Left hindlimb (tissue), 1 donor: ENCODE results near the gene XK.

Experiments
- DNase-seq: peaks from one replicate; pipeline ENCODE4 v3.0.0-alpha.2; 2018

Gene XK

DNA sequence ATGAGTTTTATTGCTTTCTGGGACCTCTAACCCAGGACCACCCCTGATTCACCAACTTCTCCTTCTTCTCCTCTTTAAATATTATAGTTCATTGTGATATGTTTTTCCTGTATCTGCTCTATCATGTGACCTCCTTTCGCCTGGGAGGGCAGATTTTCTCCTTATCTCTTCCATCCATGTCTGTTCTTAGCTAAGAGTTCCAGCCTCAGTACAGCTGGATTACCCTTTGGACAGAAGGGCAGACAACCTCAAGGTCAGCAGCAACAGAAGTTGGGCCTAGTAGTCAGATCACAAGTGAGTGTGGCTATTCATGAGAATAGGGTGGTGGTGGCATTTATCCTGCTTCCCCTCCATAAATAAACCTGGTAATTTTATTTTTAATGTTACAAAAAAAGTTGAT is 5.7 kb upstream of the XK start:
- DNase-seq: no peak

DNA sequence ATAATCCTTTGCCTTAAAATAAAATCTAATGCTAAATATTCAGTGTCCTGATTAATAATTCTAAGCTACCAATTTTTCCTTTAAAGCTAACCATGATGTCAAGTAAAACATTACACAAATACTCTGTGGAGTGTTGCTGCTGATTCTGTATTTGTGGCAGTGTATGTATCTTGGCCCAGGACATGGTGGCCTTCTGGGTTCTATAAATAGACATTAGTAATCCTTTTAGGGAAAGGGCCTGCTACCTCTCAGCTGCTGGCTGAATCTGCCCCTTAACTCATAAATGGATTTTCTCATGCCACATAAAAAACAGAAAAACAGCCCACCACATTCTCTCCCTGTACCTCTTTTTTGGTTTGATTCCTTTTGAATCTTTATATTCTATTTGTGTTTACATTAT is 1.2 kb upstream of the XK start:
- DNase-seq: no peak

DNA sequence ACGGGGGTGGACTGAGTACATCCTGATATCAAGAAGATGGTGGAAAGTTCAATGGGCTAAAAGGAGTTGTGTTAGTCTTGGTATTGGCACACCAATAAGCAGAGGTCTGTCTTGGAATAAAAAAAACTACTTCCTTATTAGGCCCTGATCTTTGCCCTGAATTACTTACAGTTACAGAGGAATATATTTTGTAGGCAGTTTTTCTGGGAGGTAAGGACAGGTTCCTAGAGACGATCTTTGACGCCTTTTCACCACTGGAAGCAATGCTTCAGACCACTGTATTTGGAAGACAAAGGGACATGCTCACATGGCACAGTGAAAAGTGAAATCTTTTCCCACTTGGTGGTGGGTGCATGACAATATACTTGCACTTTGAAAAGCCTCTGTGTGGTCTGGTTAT is 618 bp upstream of the XK start:
- no peak for DNase-seq

DNA sequence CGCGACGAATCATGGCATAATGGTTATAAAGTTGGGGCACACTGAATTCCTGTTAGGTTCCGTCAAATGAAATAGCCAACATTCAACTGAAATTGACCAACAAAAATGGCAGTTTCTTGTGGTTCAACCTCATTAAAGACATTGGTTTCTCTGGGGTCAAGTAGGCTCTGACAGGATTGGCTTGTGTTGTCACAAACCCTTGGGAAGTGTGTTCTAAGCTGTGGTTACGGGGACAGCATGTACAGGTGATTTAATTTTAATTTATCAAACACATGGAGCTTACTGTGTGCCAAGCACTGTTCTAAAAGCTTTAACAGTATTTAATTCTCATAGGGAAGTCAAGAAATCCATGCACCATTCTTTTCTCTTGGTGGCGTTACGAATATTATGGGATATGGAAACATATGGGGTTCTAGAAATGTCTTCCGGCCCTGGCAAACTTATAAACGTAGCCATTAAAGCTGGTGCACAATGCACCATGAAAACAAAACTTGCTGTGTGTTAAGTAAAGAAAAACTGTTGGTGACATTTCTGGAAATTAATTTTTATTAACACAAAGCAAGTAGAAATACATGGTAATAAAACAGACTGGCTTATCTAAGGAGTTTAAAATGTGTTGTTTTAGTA is 891 bp downstream of the XK start:
- no peak for DNase-seq

DNA sequence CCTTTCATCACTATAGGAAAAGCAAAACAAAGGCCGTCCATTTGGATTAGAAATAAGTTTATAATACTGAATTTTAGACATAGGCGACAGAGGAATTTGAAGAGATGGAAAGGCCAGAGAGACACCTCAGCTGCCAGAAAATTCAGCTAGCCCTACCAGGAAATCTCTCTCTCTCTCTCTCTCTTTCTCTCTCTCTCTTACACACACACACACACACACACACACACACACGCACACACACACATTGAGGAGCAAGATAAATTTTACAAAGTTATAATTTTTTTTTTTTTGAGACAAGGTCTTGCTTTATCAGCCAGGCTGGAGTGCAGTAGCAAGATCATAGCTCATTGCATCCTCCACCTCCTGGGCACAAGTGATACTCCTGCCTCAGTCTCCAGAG is 1.4 kb downstream of the XK start:
- DNase-seq: no peak

DNA sequence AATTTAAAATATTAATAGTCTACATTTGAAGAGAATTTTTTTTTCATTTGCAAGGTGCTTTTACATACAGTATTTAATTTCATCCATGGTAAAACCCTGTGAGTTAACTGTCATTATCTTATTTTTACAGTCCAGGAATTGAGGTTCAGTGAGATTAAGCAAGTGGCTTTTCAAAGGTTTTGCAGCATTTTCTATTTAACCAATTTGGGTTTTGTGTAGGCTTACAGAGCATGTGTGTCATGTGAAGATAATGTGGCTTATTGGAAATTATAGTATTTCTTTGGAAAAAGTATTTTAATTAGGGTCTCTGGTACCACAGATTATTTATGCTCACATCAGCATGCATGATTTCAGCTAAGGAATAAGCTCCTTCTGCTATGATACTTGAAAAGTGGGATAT is 4.5 kb downstream of the XK start:
- DNase-seq: no peak

DNA sequence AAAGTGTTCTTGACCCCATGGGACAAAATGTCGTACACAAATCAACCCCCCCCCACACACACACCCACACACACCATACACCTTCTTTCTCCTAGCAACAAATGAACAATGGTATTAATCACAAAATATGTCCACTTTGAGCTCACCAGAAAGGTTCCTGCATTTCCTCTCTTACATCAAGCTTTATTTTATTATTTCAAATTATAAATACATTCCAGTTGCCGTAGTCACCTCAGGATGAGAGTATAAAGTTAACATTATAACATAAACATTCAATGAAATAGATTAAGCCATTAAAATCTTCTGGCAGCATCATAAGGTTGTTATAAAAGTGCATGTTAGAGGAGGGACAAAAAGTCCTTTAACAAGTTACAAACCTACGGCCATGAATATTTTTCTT is 7.3 kb downstream of the XK start:
- DNase-seq: no peak

DNA sequence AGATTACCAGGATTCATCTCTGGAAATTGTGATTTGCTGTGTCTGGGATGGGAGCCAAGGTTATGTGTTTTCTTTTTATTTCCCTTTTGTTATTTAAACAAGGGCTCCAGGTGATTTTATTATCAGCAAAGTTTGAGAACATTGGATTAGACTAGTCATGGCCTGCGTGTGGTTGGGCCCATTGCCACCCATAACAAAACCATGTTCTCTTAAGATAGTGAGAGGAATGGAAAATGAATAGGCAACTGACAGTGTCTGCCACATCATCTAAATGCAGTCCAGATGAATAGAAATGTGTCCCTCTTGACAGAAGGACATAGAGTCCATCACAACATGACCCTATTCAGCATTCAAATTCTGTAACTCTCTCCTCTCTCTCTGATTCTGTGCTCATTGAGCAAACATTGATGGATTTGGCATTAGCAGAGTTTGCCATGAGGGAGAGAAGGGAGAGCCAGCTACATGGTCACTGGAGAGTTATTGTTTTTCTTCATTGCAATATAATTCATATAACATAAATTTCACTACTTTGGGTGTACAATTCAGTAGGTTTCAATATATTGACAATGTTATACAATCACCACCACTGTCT is 11.7 kb downstream of the XK start:
- DNase-seq: no peak

DNA sequence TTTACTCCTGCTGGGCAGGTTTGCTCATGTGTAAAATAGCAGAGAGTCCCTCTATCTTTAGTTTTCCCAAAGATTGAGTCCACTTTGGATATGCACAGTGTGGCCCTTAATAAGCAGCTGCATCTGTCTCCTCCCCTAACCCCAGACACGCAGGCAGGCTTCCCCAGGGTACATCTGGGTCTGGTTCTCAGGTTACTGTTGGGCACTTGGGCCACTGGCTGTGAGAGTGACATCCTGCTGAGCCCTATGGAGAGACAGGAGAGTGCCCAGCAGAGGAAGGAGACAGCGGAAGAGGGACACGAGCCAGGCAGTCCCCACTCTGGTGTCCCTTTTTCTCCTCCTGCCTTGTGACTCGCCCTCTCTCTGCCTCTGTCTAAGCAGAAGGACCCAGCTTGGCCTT is 16.0 kb downstream of the XK start:
- no peak for DNase-seq

DNA sequence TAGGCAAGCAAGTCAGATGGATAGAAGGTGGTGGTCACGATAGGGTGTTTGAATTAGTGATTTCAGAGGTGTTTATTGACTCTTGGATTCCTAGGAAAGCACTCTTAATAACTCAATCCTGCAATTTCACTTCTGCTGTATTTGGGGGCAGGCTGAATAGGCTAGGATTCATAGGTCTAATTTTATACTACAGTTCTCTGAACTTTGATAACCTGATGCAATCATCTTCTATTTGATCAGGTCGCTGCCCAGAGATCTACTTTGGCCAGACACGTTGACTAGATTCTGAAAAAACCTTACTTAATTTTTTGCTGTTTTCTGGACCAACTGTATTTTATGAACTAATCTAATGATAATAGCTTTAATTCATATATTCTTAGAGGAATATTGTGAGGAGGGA is 26.4 kb downstream of the XK start:
- no peak for DNase-seq

DNA sequence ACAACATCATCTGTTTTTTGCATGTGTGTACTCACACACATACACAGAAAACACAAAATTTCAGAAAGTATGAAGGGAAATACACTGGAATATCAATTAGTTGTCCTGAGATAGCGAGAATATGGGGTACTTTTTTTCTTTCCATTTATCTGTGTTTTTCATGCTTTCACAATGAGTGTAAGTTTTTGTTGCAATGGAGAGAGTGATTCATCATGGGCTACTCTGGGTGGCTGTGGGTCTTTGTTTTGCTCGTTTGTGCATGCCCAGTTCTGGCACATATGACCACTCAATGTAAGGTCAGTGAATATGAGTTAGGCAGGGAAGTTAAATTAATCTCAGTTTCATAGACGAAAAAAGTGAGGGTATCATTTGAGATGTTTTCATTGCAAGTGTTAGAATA is 26.9 kb downstream of the XK start:
- DNase-seq: no peak

DNA sequence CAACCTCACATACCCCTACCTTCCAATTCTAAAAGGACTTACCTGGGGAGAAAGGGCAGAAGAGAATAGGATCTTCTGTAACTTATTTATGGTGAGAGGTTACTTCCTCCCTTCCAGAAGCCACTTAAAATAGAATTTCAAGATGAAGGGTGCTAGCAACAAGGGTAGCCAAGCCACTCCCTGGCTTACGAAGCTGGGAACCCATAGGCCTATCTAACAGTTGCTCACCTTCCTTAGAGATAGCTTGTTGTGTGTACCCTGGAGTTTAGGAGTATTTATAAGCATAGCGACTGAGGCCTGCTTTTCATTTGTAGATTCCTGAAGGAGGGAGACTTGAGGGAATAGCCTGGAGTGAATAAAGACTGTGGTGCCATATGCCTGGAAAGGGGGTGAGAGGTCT is 28.9 kb downstream of the XK start:
- DNase-seq: no peak

DNA sequence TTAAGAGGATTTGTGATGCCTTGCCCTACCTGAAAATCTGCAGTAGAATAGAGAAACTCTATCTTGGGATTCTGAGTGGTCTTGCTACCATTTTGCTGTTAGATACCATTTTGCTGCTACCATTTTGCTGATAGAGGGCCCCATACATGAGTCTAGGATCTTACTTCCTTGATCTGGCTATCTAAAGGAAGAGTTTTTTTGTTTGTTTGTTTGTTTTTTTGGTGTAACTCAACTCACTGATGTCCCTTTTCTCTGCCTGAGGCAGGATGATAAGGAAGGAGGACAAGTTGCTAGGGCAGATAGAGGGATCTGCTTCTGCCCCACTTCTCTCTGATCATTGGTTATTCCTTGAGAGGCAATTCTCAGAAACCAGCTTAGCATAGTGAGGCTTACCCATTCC is 31.0 kb downstream of the XK start:
- no peak for DNase-seq

DNA sequence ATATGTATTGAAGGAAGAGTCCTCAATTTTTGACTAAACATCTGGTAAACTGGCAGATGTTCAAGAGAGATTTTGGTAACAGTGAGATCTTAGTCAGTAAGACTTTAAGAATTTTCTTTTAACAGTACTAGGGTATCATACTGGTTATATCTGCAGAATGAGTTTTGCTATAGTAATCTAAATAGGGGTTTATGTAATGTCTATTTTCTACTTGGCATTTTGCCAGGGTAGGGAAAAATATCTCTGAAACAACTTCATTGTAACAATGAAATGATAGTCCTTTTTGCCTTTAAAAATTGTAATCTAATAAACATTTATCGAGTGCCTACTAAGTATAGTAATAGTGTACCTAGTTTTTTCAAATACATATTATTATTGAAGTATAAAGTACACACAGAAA is 32.1 kb downstream of the XK start:
- no peak for DNase-seq

DNA sequence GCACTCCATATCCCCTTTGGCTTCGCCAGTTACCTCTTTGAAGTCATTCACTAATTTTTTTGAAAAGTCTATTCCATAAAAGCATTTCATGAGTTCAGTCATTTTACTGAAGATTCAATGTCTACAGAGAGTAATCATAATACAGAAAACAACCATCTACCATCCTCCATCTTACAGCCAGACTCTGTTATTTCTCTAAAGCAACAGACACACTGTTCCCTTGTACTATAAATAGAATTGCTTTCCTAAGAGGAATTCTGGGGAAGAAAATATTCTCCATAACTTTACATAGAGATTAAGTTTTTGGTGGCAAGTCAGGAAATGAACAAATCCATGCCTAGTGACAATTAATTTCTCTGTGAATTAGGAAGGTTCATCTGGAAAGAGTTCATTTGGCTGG is 37.0 kb downstream of the XK start:
- DNase-seq: no peak

DNA sequence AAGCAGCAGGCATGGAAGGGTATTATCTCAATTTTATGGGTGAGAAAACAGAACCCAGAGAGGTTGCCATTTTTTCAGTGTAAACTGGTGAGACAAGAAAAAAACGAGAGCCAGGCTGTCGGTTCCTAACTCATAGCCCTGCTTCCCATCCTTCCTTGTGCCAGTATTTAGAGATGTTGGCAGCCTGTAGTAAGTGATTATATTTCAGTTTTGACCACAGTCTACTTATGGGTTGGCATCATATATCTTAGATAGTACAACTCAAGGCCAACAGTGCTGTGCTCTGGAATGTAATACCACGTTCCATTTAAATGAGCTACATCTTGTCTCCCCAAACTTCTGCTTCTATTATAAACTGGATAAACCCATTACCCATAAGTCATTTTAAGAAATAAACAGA is 40.8 kb downstream of the XK start:
- no peak for DNase-seq

DNA sequence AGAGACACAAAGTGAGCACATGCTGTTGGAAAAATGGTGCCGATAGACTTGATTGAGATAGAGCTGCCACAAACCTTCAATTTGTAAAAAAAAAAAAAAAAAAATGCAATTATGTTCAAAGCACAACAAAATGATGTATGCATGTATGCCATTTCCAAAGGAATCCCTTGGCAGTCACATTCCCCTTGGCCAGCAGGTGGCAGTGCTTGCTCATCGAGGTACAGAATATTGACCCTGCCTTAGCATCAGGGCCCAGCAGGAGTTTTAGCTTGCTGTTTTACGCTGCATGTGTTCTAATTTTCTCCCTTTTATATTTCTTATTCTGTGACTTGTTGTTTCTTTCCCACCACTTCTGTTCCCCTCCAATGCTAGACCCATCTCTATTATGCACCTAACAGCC is 59.8 kb downstream of the XK start:
- peak; percentile 57 for DNase-seq

DNA sequence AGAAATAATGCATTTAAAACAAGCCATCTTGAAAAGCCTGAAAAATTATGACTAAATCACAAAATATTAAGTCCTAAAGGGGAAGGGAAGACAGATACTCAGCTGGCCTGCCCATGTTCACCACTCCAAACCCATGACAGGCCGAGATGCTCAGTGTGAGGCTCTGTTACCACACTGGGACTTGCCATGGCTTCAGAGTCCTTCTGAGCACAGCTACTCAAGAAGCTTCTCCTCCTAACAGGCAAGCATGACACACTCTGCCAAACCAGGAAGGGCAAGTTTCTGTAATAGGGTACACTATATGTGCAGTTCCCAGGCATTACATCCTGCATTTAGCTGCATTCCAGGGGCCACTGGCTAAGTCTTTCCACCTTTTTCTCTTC is 60.2 kb downstream of the XK start:
- no peak for DNase-seq

DNA sequence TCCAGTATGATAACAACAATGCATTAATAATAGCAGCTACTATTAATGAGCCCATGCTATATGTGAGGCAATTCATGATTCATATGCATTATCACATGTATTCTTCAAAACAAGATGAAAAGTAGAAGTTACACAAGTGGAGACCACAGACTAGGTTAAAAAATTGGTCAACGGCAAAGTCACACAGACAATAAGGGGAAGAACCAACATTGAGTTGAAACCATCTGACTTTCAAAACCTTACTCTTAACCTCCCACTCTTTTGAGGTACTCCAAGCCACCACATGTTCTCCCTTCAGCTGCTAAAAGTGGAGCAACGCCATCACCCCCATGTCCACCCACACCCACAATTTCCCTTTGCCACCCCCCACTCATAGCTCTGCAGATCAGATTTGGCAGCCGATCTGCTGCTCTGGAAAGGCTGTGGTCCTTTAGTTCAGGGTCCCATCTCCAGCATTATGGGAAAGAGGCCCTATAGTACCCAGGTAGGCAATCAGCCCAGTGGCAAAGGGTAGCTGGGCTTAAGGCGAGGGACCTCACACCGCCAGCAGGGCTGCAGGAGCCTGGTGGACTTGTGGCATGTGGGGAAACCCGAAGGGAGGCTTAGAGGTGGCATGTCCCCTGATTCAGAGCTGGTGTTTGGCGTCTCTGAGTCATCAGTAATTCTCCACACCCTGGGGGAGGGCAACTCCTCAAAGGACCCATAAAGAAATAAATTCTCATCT is 60.8 kb downstream of the XK start:
- DNase-seq: no peak

DNA sequence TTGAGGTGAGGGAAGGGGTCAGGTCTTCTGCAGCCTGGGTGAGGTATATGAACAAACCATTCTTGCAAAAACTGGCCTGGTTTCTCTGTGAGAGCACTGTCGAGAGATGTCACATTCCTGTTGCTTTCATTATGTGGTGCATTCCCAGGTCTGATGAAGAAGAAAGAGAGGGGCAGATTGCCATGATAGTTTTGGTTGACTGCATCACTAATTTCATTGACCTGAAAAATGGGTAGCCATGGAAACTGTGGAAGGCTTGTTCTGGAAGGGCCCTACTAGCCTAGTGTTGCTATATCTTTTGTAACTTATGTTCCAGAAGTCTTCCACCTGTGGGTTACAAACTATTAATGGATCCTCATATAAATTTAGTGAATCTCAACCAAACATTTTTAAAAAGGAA is 61.4 kb downstream of the XK start:
- no peak for DNase-seq

DNA sequence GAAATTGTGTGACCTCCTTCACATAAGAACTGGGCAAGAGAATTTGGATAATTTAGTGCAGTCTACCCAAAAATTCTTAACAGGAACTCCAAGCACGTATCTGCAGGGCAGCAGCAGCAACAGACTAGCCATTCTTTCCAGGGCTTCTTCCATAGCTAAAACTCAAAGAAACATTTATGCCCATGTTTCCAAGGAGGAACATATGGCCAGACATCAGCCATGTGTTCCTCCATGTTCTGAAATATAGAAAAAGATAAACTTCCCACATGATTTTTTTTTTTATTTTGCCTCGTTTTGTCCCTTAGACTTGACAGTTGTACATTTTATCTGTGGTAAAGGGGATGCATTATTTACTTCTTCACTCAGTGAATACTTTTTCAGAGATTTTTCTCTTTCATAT is 66.7 kb downstream of the XK start:
- no peak for DNase-seq

DNA sequence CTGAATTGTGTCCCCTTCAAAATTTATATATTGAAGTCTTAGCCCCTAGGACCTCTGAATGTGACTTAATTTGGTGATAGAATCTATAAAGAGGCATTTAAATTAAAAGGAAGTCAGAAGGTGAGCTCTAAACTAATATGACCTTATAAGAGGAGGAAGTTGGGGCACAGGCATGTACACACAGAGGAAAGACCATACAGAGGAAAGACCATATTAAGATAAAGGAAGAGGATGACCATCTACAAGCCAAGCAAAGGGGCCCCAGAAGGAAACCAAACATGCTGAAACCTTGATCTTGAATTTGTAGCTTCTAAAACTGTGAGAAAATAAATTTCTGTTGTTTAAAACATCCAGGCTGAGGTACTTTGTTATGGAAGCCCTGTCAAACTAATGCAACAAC is 67.3 kb downstream of the XK start:
- DNase-seq: no peak

DNA sequence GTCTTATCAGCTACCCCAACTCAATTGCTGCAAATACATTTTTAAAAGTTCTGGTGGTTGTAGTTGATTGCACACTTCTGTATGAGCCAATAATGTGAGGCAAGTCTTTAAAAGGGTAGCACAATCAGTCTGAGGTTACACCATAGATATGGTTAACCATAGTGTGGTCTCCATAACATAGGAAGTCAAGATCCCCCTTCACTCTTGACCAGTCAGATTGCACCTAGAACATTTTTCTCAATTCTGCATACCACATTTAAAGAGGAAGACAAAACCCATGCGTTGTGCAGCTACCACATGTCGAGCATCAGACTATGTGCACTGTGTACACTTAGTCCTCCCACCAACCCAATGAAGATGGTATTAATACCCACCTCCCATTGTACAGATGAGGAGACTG is 67.8 kb downstream of the XK start:
- DNase-seq: no peak

DNA sequence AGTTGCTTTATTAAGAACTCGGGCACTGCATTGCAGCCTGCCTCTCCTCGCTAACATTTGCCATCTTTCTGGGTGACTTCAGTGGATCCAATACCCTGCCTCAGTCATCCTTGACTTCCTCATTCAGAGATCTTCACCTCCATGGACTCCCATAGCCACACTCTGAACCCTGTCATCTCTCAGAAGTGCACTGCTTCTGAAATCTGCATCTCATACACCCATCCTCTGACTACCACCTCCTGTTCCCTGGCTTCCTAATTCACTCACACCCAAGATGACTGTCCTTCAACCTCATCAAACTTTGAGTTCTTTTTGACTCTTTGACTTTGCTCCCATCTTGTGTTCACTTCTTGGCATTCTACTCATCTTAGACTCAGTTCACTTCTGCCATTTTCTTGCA is 68.9 kb downstream of the XK start:
- no peak for DNase-seq

DNA sequence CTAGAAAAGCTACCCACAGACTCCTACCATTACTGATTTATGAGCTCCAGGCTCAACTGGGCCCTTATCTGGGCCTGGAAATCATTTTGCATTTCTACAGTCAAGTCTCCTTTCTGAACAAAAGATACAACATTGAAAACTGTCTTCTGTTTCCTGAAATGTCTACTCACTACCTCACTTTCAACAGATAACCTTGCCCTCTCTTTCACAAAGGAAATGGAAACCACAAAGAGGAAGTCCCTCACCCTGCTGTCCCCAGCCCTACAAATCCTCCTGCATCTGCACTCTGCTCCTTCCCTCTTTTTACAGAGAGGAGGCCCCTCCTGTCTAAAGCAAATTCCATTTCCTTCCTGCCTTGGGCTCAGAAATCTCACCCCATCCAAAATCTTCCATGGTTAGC is 69.4 kb downstream of the XK start:
- no peak for DNase-seq
